Ovary (tissue), 3 donors: Measurements from ENCODE around the gene OLAH.

Source experiments
- EP300 ChIP-seq: sonication (generic); formaldehyde crosslinking; IDR thresholded peaks from one replicate; pipeline ENCODE4 v1.6.1; 2017; ENCODE audit warnings: antibody characterized with exemption
- TF ChIP-seq, protein P1 (sequence below), 3 donors: fragments of 450-650 bp in 2 of 3; fragments of 200-600 bp in 1 of 3; IDR thresholded peaks; one replicate each; pipeline versions ENCODE4 v1.5.1 to v1.8.0; 2016 to 2022; ENCODE audit warnings: antibody characterized with exemption in 3 of 3, mild to moderate bottlenecking in 1 of 3
- donor health status: DM: no; HTN: no; CAD: no.

DNA sequence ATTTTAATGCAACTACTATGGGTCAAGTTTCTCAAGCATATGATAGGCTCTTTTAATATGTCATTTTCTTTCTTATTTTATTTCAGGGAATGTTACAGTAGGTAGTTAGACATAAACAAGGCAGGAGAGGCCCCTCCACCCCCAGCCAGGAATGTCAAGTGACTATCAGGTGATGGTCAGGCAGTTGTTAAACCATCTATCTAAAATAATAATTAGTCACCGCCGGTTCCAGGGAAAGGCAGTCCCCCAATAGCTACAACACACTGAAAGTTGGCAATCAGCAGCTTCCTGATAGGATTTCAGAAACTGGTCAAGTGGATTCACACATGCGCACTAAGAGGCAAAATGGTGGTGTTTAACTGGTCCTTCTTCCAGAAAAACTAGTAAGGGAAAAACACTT is 9.3 kb downstream of the OLAH start:
- TF ChIP-seq, protein P1, sequence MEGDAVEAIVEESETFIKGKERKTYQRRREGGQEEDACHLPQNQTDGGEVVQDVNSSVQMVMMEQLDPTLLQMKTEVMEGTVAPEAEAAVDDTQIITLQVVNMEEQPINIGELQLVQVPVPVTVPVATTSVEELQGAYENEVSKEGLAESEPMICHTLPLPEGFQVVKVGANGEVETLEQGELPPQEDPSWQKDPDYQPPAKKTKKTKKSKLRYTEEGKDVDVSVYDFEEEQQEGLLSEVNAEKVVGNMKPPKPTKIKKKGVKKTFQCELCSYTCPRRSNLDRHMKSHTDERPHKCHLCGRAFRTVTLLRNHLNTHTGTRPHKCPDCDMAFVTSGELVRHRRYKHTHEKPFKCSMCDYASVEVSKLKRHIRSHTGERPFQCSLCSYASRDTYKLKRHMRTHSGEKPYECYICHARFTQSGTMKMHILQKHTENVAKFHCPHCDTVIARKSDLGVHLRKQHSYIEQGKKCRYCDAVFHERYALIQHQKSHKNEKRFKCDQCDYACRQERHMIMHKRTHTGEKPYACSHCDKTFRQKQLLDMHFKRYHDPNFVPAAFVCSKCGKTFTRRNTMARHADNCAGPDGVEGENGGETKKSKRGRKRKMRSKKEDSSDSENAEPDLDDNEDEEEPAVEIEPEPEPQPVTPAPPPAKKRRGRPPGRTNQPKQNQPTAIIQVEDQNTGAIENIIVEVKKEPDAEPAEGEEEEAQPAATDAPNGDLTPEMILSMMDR (IDR thresholded peaks at IDR 0.05), result no peak
- TF ChIP-seq EP300, result no peak
